NCI-H748 (cell line): ENCODE data around the gene CACNB2.
"Not testable (repeated sequence)": the region's sequence is repeated elsewhere in the genome, so short reads cannot be mapped to it uniquely, and the experiment has no call there.

Experiments
- DNase-seq: peaks from one replicate; lab custom pipeline; 2025; ENCODE audit not compliant: unreplicated experiment; lab: John Stamatoyannopoulos, UW

The CACNB2 gene

DNA sequence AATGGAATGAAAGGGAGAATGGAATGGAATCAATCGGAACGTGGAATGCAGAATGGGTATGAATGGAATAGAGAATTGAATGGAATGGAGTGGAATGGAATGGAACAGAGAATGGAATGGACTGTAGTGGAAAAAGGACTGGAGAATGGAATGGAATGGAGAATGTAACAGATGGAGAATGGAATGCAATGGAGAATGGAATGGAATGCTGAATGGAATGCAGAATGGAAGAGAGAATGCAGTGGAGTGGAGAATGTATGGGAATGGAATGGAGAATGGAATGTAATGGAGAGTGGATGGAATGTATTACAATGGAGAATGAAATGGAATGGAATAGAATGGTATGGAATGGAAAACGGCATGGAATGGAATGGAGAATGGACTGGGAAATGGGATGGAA is 414.3 kb downstream of the CACNB2 start:
- no peak for DNase-seq

DNA sequence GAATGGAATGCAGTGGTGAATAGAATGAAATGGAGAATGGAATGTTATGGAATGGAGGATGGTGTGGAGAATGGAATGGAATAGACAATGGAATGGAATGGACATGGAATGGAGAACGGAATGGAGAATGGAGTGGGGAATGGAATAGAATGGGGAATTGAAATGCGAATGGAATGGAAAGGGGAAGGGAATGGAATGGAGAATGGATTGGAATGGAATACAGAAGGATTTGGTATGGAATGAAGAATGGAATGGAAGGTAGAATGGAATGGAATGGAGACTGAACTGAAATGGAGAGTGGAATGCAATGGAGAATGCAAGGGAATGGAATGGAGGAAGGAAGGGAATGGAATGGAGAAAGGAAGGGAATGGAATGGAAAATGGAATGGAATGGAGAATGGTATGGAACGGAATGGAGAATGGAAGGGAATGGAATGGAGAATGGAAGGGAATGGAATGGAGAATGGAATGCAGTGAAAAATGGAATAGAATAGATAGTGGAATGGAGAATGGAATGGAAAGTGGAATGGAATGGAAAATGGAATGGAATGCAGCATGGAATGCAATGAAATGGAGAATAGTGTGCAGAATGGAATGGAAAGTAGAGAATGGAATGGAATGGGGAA is 416.4 kb downstream of the CACNB2 start:
- DNase-seq: no peak

DNA sequence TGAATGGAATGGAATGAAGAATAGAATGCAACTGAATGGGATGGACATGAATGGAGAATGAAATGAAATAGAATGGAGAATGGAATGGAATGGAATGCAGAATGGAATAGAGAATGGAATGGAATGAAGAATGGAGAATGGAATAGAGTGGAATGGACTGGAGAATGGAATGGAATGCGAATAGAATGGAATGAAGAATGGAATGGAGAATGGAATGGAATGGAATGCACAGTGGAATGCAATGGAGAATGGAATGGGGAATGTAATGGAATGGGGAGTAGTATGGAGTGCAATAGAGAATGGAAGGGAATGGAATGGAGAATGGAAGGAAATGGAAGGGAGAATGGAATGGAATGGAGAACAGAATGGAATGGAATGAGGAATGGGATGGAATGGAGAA is 417.7 kb downstream of the CACNB2 start:
- no peak for DNase-seq

DNA sequence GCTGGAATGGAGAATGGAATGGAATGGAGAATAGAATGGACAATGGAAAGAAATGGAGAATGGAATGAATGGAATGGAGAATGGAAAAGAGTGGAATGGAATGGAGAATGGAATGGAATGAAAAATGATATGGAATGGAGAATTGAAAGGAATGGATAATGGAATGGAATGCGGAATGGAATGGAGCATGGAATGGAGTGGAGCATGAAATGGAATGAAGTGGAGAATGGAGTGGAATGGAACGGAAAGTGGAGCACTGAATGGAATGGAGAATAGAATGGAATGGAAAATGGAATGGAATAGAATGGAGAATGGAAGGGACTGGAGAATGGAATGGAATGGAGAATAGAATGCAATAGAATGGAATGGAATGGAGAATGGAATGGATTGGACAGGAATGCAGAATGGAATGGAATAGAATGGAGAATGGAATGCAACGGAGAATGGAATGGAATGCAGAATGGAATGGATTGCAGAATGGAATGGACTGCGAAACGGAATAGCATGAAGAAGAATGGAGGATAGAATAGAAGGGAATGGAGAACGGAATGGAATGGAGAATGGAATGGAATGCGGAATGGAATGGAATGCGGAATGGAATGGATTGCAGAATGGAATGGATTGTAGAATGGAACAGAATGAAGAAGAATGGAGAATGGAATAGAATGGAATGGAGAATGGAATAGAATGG is 421.8 kb downstream of the CACNB2 start:
- no peak for DNase-seq

DNA sequence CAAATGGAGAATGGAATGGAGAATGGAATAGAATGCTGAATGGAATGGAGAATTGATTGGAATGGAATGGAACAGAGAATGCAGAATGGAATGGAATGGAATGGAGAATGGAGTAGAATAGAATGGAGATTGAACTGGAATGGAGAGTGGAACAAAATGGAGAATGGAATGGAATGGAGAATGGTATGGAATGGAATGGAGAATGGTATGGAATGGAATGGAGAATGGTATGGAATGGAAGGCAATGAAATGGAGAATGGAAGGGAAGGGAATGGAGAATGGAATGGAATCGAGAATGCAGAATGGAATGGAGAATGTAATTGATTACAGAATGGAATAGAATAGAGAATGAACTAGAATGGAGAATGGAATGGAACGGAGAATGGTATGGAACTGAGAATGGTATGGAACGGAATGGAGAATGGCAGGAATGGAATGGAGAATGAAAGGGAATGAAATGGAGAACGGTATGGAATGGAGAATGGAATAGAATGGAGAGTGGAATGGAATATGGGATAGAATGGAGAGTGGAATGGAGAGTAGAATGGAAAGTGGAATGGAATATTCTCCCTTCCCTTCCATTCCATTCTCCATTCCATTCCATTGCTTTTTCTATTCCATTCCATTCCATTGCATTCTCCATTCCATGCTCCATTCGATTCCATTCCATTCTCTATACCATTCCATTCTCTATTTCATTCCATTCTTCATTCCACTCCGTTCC is 422.9 kb downstream of the CACNB2 start:
- no peak for DNase-seq

DNA sequence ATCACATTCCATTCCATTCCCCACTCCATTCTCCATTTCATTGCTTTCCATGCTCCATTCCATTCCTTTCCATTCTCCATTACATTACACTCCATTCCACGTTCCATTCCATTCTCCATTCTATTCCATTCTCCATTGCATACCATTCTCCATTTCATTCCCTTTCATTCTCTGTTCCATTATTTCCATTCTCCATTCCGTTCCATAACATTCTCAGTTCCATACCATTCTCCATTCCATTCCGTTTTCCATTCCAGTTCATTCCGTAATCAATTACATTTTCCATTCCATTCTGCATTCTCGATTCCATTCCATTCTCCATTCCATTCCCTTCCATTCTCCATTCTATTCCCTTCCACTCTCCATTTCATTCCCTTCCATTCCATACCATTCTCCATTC is 424.8 kb downstream of the CACNB2 start:
- no peak for DNase-seq

DNA sequence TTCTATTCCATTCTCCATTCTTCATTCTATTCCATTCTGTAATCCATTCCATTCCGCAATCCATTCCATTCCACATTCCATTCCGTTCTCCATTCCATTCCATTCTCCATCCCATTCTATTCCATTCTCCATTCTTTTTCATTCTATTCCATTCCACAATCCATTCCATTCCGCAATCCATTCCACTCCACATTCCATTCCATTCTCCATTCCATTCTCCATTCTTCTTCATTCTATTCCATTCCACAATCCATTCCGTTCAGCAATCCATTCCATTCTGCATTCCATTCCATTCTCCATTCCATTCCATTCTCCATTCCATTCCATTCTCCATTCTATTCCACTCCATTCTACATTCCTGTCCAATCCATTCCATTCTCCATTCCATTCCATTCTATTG is 426.0 kb downstream of the CACNB2 start:
- DNase-seq: no peak

DNA sequence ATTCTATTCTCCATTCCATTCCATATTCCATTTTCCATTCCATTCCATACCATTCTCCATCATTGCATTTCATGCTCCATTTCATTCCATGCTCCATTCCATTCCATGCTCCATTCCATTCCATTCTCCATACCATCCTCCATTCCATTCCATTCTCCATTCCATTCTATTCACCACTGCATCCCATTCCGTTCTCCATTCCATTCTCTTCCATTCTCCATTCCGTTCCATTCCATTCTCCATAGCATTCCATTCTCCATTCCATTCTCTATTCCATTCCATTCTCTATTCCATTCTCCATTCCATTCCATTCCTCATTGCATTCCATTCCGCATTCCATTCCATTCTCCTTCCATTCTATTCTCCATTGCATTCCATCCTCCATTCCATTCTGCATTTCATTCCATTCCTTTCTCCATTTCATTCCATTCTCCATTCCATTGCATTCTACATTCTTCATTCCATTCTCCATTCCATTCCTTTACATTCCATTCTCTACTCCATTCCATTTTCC is 427.2 kb downstream of the CACNB2 start:
- no peak for DNase-seq

DNA sequence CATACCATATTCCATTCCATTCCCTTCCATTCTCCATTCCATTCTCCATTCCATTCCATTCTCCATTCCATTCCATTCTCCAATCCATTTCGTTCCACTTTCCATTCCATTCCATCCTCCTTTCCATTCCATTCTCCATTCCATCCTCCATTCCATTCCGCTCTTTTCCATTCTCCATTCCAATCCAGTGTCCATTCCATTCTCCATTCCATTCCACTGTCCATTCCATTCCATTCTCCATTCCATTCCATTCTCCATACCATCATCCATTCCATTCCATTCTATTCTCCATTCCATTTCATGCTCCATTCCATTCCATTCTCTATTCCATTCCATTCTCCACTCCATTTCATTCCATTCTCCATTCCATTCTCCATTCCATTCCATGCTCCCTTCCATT is 430.2 kb downstream of the CACNB2 start:
- DNase-seq: not testable (repeated sequence)

DNA sequence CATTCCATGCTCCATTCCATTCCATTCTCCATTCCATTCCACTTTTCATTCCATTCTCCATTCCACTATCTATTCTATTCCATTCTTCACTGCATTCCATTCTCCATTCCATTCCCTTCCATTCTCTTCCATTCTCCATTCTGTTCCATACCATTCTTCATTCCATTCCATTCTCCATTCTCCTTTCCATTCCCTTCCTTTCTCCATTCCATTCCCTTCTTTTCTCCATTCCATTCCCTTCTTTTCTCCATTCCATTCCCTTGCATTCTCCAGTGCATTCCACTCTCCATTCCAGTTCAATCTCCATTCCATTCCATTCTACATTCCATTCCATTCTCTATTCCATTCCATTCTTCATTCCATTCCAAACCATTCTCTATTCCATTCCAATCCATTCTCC is 430.9 kb downstream of the CACNB2 start:
- no peak for DNase-seq

DNA sequence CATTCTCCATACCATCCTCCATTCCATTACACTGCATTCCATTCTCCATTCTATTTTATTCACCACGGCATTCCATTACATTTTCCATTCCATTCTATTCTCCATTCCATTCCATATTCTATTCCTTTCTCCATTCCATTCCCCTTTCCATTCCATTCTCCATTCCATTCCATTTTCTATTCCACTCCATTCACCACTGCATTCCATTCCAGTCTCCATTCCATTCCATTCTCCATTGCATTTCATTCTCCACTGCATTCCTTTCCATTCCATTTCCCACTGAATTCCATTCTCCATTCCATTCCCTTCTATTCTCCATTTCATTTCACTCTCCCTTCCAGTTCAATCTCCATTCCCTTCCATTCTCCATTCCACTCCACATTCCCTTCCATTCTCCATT is 431.6 kb downstream of the CACNB2 start:
- no peak for DNase-seq

DNA sequence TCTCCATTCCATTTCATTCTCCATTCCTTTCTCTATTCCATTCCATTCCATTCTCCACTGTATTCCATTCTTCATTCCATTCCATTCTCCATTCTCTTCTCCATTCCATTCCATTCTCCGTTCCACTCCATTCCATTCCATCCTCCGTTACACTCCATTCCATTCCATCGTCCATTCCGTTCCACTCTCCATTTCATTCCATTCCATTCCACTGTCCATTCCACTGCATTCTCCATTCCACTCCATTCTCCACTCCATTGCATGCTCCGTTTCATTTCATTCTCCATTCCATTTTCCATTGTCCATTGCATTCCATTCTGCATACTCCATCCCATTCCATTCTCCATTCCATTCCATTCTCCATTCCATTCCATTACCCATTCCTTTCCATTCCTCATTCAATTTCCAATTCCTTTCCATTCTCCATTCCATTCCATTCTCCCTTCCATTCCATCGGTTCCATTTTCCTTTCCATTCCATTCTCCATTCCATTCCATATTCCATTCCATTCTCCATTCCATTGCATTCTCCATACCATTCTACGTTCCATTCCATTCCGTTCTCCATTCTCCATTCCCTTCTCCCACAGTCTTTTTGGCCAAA is 432.8 kb downstream of the CACNB2 start:
- DNase-seq: no peak

DNA sequence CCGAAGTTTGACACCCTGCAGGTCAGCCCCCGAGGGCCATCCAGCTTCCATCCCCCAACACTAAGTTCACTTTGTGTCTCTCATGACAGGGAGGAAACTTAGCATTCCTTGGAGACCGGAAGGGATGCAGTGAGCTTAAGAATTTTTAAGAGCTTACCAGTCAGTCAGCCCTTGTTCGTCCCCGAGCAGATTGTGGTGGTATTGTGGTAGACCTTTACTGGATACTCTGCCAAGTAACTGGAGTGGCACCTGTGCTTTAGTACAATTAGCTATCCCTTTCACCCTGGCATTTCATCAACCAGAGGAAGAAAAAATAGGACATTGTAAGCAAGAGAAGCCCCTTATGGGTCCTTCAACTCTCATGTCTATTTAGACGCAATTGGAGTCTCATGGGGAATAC is 436.4 kb downstream of the CACNB2 start:
- DNase-seq: no peak

DNA sequence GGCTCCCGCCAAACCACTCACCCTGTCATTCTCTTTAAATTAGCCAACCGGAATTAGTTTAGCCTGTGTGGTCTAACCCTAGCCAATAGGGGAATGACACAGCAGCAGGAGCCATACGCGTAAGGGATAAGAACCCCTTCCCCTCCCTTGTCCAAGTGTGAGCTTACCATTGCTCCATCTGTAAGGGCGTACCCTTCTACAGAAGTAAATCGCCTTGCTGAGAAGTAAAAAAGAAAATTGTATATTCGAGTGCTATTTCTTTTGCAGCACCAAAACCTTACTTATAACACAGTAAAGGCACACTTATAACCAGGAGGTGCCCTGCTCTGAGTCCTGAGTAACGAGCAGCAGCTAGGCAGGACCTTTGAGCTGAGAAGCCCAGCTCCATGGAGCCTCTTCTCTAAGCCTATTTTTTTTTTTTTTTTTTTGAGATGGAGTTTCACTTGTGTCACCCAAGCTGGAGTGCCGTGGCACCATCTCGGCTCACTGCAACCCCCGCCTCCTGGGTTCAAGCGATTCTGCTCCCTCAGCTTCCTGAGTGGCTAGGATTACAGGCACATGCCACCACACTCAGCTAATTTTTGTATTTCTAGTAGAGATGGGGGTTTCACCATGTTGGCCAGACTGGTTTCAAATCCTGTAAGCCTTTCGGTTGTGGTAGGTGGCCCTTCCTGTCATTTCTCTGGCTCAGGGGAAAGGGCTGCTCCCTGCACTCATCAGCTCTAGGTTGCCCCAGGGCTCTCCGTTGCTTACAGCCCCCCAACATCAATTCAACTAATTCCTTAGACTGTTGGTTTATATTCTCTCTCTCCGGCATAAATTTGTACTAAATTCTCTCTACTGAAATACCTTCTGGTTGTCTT is 437.8 kb downstream of the CACNB2 start:
- no peak for DNase-seq

DNA sequence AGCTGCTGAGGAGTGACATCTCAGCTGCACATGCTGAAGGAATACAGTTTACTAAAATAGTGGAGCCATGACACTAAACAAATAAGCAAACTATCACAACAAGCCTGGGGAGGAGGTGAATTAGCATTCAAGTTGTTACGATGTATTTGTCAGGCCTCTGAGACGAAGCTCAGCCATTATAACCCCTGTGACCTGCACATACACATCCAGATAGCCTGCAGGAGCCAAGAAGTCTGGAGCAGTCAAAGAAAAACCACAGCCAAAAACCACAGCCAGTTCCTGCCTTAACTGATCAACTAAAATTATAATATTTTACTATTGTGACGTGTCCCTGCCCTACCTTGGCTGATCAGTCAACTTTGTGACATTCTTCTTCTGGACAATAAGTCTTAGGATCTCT is 442.6 kb downstream of the CACNB2 start:
- DNase-seq: no peak

DNA sequence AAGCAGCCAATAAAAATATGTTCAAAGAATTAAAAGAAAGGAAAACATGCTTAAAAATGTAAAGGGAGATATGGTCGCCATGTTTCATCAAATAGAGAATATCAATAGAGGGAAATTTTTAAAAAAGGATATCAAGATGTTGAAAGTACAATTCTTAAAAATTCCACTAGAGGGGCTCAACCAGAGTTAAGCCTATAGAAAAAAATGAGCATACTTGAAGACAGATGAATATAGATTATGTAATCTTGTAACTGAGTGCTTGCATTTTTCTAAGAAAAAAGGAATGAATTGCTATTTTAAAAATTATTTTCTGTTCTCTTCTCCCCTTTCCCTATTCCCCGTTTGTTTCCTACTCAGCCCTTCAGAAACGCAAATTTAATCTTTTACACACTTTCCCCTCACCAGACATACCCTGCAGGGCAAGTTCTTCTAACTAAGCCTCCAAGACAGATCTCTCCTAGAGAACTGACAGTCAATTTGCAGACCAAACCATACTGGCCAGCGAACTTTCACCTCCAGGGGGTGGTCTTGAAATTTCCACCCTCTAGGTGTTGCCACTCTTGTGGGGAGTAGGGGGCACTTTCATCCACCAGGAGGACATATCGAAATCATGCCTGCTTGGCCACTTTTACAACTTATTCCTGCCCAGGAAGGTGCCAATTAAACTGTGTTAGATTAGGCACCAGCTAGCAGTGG is 443.5 kb downstream of the CACNB2 start:
- DNase-seq: no peak

DNA sequence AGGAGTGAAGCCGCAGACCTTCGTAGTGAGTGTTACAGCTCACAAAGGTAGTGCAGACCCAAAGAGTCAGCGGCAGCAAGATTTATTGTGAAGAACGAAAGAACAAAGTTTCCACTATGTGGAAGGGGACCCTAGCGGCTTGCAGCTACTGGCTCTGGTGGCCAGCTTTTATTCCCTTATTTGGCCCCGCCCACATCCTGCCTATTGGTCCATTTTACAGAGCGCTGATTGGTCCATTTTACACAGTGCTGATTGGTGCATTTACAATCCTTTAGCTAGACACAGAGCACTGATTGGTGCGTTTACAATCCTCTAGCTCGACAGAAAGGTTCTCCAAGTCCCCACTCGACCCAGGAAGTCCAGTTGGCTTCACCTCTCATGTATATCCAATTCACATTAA is 446.4 kb downstream of the CACNB2 start:
- DNase-seq: not testable (repeated sequence)

DNA sequence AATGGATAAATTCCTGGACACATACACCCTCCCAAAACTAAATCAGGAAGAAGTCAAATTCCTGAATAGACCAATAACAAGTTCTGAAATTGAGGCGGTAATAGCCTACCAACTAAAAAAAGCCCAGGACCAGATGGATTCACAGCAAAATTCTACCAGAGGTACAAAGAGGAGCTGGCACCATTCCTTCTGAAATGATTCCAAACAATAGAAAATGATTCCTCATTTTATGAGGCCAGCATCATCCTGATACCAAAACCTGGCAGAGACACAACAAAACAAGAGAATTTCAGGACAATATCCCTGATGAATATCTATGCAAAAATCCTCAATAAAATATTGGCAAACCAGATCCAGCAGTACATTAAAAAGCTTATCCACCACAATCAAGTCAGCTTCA is 450.9 kb downstream of the CACNB2 start:
- DNase-seq: not testable (repeated sequence)
